Hematopoietic multipotent progenitor cell treated with erythropoietin and hydrocortisone succinate and interleukin-3 and kit ligand, for 15 days (in vitro differentiated cells): ENCODE data around the gene UTP15.

Experiments
- DNase-seq: peaks from one replicate; pipeline ENCODE4 v3.0.0-alpha.2; 2015; ENCODE audit warnings: low spot score

The UTP15 gene

GRCh38 chr5:73565139-73565968 is at the start of gene UTP15, which contains the start of gene ANKRA2:
UTP15 (plus strand) TSS chr5:73565743; CDS start chr5:73567345, 1,602 bp downstream.
ANKRA2 (minus strand) TSS chr5:73565639; CDS start chr5:73562881, 2,758 bp downstream.
- DNase-seq, result peak; percentile 98

- peak; percentile 75 for DNase-seq
Observed at GRCh38 chr5:73519531-73520283, 45.8 kb upstream of the UTP15 start.

- DNase-seq, result no peak
Observed at GRCh38 chr5:73522989-73523388, 42.6 kb upstream of the UTP15 start.

- no peak for DNase-seq
Observed at GRCh38 chr5:73523861-73524260, 41.7 kb upstream of the UTP15 start.

GRCh38 chr5:73525606-73526203 is 39.8 kb upstream of the UTP15 start:
- DNase-seq, result no peak

GRCh38 chr5:73528248-73528647 is 37.3 kb upstream of the UTP15 start:
- no peak for DNase-seq

GRCh38 chr5:73529081-73529480 is 36.5 kb upstream of the UTP15 start:
- no peak for DNase-seq

- no peak for DNase-seq
Observed at GRCh38 chr5:73531356-73531755, 34.2 kb upstream of the UTP15 start.

GRCh38 chr5:73532195-73532594 is 33.3 kb upstream of the UTP15 start:
- DNase-seq, result no peak

- no peak for DNase-seq
Observed at GRCh38 chr5:73534011-73534644, 31.4 kb upstream of the UTP15 start.

GRCh38 chr5:73534971-73535370 is 30.6 kb upstream of the UTP15 start:
- no peak for DNase-seq

- no peak for DNase-seq
Observed at GRCh38 chr5:73539730-73540129, 25.8 kb upstream of the UTP15 start.

GRCh38 chr5:73540192-73540591 is 25.4 kb upstream of the UTP15 start:
- DNase-seq, result no peak

GRCh38 chr5:73542020-73542419 is 23.5 kb upstream of the UTP15 start:
- no peak for DNase-seq

- DNase-seq, result no peak
Observed at GRCh38 chr5:73544429-73545402, 20.8 kb upstream of the UTP15 start.

GRCh38 chr5:73545403-73545779 is 20.2 kb upstream of the UTP15 start:
- DNase-seq, result no peak

GRCh38 chr5:73550016-73550415 is 15.5 kb upstream of the UTP15 start:
- DNase-seq, result no peak

GRCh38 chr5:73552642-73553041 is 12.9 kb upstream of the UTP15 start:
- DNase-seq, result no peak

GRCh38 chr5:73558950-73559349 is 6.6 kb upstream of the UTP15 start:
- DNase-seq, result no peak

- peak; percentile 8 for DNase-seq
Observed at GRCh38 chr5:73564018-73564417, 1.5 kb upstream of the UTP15 start.

- DNase-seq, result peak; percentile 68
Observed at GRCh38 chr5:73564675-73565074, 868 bp upstream of the UTP15 start.
